ENCODE data around the gene RAB40A.

Gene RAB40A

DNA sequence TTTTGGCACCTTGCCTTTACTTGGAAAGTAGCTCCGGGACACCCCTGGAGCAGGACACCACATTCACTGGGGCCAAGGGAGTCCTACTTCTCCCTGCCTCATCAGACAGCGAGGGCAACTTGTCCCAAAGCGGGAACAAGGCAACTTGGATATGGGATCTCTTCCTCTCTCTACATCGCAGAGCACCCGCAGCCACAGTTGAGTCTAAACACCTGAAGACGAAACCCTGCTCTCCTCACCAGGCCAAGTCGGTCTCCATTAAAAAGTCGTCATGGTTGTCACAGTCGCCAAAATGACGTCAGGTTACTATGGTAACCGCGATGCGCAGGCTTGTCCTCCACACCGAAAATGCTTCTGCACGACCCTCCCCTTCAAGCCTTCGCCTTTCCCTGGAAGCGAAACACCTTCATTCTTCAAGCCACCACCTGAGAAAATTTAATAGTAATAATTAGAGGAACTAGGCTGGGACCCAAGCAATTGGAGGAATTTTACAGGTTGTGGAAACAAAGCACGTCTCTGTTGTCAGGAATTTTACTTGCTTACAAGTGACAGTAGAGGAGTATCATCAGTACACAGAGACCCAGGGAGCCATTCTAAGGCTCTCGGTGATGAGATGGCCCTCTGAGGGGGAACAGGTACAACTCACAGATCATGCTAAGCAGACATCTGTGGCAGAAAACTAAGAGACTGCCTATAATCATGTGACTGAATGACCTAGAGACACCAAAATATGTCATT lies 35.6 kb upstream of the RAB40A start:
- TF ChIP-seq, protein P1, sequence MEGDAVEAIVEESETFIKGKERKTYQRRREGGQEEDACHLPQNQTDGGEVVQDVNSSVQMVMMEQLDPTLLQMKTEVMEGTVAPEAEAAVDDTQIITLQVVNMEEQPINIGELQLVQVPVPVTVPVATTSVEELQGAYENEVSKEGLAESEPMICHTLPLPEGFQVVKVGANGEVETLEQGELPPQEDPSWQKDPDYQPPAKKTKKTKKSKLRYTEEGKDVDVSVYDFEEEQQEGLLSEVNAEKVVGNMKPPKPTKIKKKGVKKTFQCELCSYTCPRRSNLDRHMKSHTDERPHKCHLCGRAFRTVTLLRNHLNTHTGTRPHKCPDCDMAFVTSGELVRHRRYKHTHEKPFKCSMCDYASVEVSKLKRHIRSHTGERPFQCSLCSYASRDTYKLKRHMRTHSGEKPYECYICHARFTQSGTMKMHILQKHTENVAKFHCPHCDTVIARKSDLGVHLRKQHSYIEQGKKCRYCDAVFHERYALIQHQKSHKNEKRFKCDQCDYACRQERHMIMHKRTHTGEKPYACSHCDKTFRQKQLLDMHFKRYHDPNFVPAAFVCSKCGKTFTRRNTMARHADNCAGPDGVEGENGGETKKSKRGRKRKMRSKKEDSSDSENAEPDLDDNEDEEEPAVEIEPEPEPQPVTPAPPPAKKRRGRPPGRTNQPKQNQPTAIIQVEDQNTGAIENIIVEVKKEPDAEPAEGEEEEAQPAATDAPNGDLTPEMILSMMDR (IDR thresholded peaks at IDR 0.05; ENCODE audit: low read depth, low read length) = no peak
- H3K4me3 ChIP-seq (ENCODE audit: low read depth, low read length) = peak overlapping the region; percentile 37
- peak; percentile 68 for DNase-seq (ENCODE audit: low read depth, low spot score)
- in situ Hi-C loops (cut with HindIII; ENCODE audit: low sequenced_read_pairs) = no loop called here

- in situ Hi-C loops (cut with HindIII; ENCODE audit: low sequenced_read_pairs) = no loop called here
- TF ChIP-seq, protein P1 (IDR thresholded peaks at IDR 0.05; ENCODE audit: low read depth, low read length) = no peak
- no peak overlapping the region for H3K4me3 ChIP-seq (ENCODE audit: low read depth, low read length)
- DNase-seq (ENCODE audit: low read depth, low spot score) = no peak
These were observed 32.9 kb upstream of the RAB40A start for GRCh38 chrX:103552236-103552635.

DNA sequence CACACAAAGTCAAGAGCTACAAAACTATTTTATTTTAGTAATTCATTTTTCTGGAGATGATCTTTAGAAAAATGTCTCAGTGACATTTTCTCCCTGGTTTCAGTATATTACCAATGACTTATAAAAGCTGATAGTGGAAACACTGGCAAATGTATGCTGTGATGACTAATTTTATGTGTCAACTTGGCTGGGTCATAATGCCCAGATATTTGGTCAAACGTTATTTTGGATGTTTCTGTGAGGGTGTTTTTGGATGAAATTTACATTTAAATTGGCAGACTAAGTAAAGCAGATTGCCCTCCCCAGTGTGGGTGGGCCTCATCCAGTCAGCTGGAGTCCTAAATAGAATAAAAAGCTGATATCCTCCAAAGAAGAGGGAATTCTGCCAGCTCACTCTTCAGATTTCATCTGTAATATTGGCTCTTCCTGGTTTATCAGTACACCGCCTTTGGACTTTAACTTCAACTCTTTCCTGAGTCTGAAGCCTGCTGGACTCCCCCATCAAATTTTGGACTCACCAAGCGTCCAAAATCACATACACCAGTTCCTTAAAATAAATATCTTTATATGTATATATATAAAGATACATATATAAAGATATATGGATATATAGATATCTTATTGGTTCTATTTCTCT lies 31.2 kb upstream of the RAB40A start:
- in situ Hi-C loops (cut with HindIII; ENCODE audit: low sequenced_read_pairs) = no loop called here
- TF ChIP-seq, protein P1 (IDR thresholded peaks at IDR 0.05; ENCODE audit: low read depth, low read length) = no peak
- H3K4me3 ChIP-seq (ENCODE audit: low read depth, low read length) = no peak overlapping the region
- DNase-seq (ENCODE audit: low read depth, low spot score) = no peak

DNA sequence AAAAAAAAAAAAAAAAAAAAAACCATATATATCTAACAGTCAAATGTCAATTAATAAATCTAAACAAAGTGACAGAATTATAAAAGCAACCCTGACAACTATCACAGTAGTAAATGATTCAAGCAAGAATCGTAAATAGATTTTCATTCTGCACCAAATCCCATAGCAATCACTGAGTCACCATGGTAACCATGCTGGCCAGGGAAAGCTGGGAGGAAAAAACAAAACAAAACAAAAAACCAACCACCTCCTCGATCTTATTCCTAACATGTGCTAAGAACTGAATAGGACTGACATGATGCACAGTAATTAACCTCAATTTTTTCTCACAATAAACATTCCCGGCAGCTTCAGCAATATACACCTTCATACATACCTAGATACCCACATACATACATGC lies 30.6 kb upstream of the RAB40A start:
- in situ Hi-C loops (cut with HindIII; ENCODE audit: low sequenced_read_pairs) = no loop called here
- DNase-seq (ENCODE audit: low read depth, low spot score) = no peak
- no peak overlapping the region for H3K4me3 ChIP-seq (ENCODE audit: low read depth, low read length)
- TF ChIP-seq, protein P1 (IDR thresholded peaks at IDR 0.05; ENCODE audit: low read depth, low read length) = no peak

GRCh38 chrX:103540145-103540544 lies 20.9 kb upstream of the RAB40A start:
- in situ Hi-C loops (cut with HindIII; ENCODE audit: low sequenced_read_pairs) = no loop called here
- DNase-seq (ENCODE audit: low read depth, low spot score) = peak; percentile 39
- H3K4me3 ChIP-seq (ENCODE audit: low read depth, low read length) = no peak overlapping the region
- TF ChIP-seq, protein P1 (IDR thresholded peaks at IDR 0.05; ENCODE audit: low read depth, low read length) = no peak

DNA sequence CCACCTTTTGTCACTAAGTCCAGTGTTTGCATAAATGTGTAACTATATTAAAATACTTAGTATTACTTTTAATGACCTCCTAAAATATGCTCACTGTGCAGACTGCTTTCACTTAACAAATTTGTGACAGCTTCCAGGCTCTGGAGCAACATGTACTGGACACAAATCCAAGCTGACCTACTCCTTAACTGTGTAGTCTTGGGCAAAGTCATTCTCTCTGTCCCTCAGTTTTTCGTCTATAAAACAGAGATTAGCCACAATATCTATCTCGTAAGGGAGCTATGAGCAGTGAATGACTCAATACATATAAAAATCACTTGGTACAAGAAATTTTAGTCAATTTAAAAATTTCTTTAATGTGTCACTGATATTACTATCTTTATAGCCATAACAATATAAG lies 20.4 kb upstream of the RAB40A start:
- H3K4me3 ChIP-seq (ENCODE audit: low read depth, low read length) = no peak overlapping the region
- in situ Hi-C loops (cut with HindIII; ENCODE audit: low sequenced_read_pairs) = no loop called here
- TF ChIP-seq, protein P1 (IDR thresholded peaks at IDR 0.05; ENCODE audit: low read depth, low read length) = no peak
- DNase-seq (ENCODE audit: low read depth, low spot score) = no peak
